Parathyroid adenoma (tissue), 2 donors: Measurements from ENCODE around the gene HTR1D.
A peak's percentile ranks its signal among the peaks of the same experiment; 100 is the strongest.

ENCODE experiments used
- H2AFZ ChIP-seq: fragments of 300-600 bp; sonication (generic); one replicate; pipeline ENCODE4 v1.7.0; 2017; ENCODE audit warnings: antibody characterized with exemption, mild to moderate bottlenecking
- H3K27ac ChIP-seq: fragments of 300-600 bp; sonication (generic); one replicate; pipeline ENCODE4 v1.7.0; 2017
- H3K27me3 ChIP-seq: fragments of 300-600 bp; sonication (generic); one replicate; pipeline ENCODE4 v1.7.0; 2017; ENCODE audit warnings: low read length; ENCODE audit not compliant: control insufficient read depth, insufficient read depth
- H3K36me3 ChIP-seq: fragments of 300-600 bp; sonication (generic); one replicate; pipeline ENCODE4 v1.7.0; 2017; ENCODE audit warnings: low read length; ENCODE audit not compliant: control insufficient read depth, insufficient read depth
- H3K4me1 ChIP-seq: fragments of 300-600 bp; sonication (generic); one replicate; pipeline ENCODE4 v1.7.0; 2017; ENCODE audit warnings: control low read depth
- H3K4me2 ChIP-seq: fragments of 300-600 bp; sonication (generic); one replicate; pipeline ENCODE4 v1.7.0; 2017; ENCODE audit warnings: low read length
- H3K4me3 ChIP-seq: fragments of 300-600 bp; sonication (generic); one replicate; pipeline ENCODE4 v1.7.0; 2017; ENCODE audit warnings: low read depth, low read length
- H3K79me2 ChIP-seq: fragments of 300-600 bp; sonication (generic); one replicate; pipeline ENCODE4 v1.7.0; 2017; ENCODE audit warnings: control low read depth
- H3K9ac ChIP-seq: fragments of 300-600 bp; sonication (generic); one replicate; pipeline ENCODE4 v1.7.0; 2017; ENCODE audit warnings: mild to moderate bottlenecking
- H3K9me3 ChIP-seq: fragments of 300-600 bp; sonication (generic); one replicate; pipeline ENCODE4 v1.7.0; 2017; ENCODE audit warnings: low read length; ENCODE audit not compliant: control insufficient read depth
- TF ChIP-seq, protein P1 (sequence below): fragments of 300-600 bp; sonication (generic); IDR thresholded peaks from one replicate; pipeline ENCODE4 v1.7.0; 2017; ENCODE audit warnings: antibody characterized with exemption, mild to moderate bottlenecking
- donor health status: primary hyperparathyroidism.

The HTR1D gene

DNA sequence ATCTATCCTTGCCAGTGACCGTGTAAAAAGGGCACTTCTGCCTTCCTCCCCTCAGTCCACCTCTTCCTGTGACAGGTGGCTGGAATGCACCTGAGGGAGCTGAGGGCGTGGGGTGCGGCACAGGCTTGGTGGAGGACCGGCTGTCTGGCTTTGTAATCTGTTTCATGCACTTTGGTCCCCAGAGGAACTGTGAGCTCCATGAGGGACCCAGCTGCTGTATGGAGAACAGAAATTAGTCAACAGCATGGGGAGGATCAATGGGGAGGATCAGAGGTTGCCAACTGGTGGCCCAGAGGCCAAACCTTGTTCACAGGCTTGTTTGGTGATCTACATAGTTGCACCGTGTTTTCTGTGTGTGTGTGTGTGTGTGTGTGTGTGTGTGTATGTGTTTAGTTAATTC, 29.7 kb downstream of the HTR1D start:
- TF ChIP-seq, protein P1, sequence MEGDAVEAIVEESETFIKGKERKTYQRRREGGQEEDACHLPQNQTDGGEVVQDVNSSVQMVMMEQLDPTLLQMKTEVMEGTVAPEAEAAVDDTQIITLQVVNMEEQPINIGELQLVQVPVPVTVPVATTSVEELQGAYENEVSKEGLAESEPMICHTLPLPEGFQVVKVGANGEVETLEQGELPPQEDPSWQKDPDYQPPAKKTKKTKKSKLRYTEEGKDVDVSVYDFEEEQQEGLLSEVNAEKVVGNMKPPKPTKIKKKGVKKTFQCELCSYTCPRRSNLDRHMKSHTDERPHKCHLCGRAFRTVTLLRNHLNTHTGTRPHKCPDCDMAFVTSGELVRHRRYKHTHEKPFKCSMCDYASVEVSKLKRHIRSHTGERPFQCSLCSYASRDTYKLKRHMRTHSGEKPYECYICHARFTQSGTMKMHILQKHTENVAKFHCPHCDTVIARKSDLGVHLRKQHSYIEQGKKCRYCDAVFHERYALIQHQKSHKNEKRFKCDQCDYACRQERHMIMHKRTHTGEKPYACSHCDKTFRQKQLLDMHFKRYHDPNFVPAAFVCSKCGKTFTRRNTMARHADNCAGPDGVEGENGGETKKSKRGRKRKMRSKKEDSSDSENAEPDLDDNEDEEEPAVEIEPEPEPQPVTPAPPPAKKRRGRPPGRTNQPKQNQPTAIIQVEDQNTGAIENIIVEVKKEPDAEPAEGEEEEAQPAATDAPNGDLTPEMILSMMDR = no peak
- Histone ChIP-seq H3K4me3 (no peak overlapping the region), H3K9me3 (no peaks in the 10 kb centered on the region), H3K9ac (no peak overlapping the region), H3K36me3 (no peaks in the 10 kb centered on the region), H2AFZ (no peak overlapping the region), H3K27me3 (no peaks in the 10 kb centered on the region), H3K27ac (no peak overlapping the region), H3K4me2 (no peak overlapping the region), H3K79me2 (no peaks in the 10 kb centered on the region), H3K4me1 (no peaks in the 10 kb centered on the region)

DNA sequence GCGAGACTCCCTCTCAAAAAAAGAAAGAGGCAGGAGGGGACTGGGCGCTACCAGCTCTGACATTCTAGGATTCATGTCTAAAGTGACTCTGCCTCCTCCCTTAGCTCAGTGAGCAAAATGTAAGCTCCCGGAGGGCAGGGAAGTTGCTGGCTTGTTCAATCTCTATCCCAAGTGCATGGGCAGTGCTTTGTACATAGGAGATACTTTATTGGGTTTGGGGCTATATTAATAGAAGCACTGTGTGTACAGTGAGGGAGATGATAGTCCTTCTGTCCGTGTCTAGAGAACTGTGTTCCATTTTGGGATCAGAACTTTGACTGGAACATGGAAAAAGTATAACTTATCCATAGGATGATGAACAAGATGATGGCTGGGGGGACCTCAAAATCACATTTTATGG, 31.9 kb downstream of the HTR1D start:
- H2AFZ ChIP-seq = no peak overlapping the region
- no peak overlapping the region for H3K4me3 ChIP-seq
- no peak overlapping the region for H3K4me2 ChIP-seq
- H3K4me1 ChIP-seq = no peaks in the 10 kb centered on the region
- no peaks in the 10 kb centered on the region for H3K9me3 ChIP-seq
- TF ChIP-seq, protein P1 = no peak
- H3K79me2 ChIP-seq = no peaks in the 10 kb centered on the region
- H3K9ac ChIP-seq = no peak overlapping the region
- no peak overlapping the region for H3K27ac ChIP-seq
- H3K27me3 ChIP-seq = no peaks in the 10 kb centered on the region
- no peaks in the 10 kb centered on the region for H3K36me3 ChIP-seq

DNA sequence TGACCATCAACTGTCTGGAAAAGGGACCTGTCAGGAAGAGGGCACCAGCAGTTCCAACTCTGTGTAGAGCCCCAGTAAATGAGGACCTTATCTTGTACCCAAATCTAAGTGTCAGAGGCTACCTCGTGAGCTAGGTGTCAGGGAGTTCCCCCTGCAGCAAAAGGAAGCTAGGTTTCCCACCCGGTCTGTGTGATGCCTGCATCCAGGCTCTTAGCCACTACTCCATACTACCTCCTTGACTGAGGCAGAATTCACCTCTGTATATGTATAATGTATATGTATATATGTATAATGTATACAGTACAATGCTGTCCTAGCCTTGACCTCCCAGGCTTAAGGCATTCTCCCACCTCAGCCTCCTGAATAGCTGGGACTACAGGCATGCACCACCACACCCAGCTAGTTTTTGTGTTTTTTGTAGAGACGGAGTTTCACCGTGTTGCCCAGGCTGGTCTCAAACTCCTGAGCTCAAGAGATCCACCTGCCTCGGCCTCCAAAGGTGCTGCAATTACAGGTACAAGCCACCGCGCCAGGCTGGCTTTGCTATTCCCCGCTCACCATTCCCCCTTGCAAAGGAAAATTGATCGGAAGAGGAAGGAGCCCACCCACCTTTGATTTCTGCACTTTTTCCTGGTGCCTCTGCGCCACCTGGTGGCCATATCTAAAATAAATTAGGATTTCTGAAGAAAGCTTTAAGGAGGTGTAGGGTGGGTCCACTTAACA, 32.9 kb downstream of the HTR1D start:
- Histone ChIP-seq H3K9ac (no peak overlapping the region), H2AFZ (peak overlapping the region; percentile 53), H3K4me2 (peak overlapping the region; percentile 70), H3K9me3 (no peaks in the 10 kb centered on the region), H3K27me3 (no peaks in the 10 kb centered on the region), H3K36me3 (no peaks in the 10 kb centered on the region), H3K79me2 (no peaks in the 10 kb centered on the region), H3K4me3 (no peak overlapping the region), H3K4me1 (no peaks in the 10 kb centered on the region), H3K27ac (no peak overlapping the region)
- TF ChIP-seq, protein P1 = peak; percentile 76

DNA sequence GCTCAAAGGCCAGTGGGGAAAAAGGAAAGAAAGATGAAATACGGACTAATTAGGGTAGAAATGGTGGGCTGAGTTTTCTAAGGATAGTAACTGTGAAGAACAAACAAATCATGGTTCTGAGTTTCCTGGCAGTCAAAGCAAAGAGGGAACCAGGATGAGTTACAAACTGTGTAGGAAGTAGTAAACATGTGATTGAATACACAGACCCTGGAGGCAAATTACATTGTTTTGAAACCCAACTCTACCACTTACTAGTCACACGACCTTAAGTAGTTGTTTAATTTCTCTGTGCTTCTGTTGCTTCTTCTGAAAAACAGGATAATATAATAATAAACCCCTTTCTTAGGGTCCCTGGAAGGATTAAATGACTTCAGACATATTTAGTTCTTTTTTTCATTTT, 37.4 kb downstream of the HTR1D start:
- no peak overlapping the region for H3K27ac ChIP-seq
- no peak overlapping the region for H3K4me3 ChIP-seq
- H2AFZ ChIP-seq = no peak overlapping the region
- no peaks in the 10 kb centered on the region for H3K79me2 ChIP-seq
- H3K36me3 ChIP-seq = no peaks in the 10 kb centered on the region
- H3K9me3 ChIP-seq = no peaks in the 10 kb centered on the region
- no peak overlapping the region for H3K9ac ChIP-seq
- TF ChIP-seq, protein P1 = no peak
- H3K4me2 ChIP-seq = no peak overlapping the region
- no peaks in the 10 kb centered on the region for H3K27me3 ChIP-seq
- H3K4me1 ChIP-seq = peaks cover 4% of the 10 kb centered on the region

DNA sequence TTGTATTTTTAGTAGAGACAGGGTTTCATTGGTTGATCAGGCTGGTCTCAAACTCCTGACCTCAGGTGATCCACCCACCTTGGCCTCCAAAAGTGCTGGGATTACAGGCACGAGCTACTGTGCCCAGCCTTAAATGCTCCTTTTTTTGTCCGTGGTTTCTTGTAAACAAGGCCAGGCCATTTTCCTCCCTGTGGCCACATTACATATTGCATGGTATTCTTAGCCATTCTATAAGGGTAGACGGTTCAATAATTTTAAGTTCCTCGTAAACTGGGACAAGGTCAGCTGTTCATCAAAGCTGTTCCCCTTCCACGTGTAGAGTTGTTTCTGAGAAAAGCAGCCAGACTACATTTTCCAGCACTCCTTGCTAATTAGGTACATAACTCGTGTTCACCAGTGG, 38.4 kb downstream of the HTR1D start:
- Histone ChIP-seq H3K27ac (no peak overlapping the region), H3K9me3 (no peaks in the 10 kb centered on the region), H3K4me3 (no peak overlapping the region), H3K9ac (no peak overlapping the region), H3K27me3 (no peaks in the 10 kb centered on the region), H3K79me2 (no peaks in the 10 kb centered on the region), H3K4me2 (no peak overlapping the region), H3K36me3 (no peaks in the 10 kb centered on the region), H3K4me1 (peaks cover 4% of the 10 kb centered on the region), H2AFZ (no peak overlapping the region)
- TF ChIP-seq, protein P1 = no peak
